Measurements from ENCODE around the gene PIK3CD.
"Not testable (repeated sequence)": the region's sequence is repeated elsewhere in the genome, so short reads cannot be mapped to it uniquely, and the experiment has no call there.

PIK3CD gene

GRCh38 chr1:9736241-9736640 lies 84.7 kb downstream of the PIK3CD start:
- no peak for DNase-seq (ENCODE audit: low read depth)

- DNase-seq (ENCODE audit: low read depth) = no peak
Measured at GRCh38 chr1:9737057-9737456, 85.5 kb downstream of the PIK3CD start.

- DNase-seq (ENCODE audit: low read depth) = no peak
Measured at GRCh38 chr1:9737671-9738070, 86.1 kb downstream of the PIK3CD start.

- DNase-seq (ENCODE audit: low read depth) = no peak
Measured at GRCh38 chr1:9744106-9744799, 92.7 kb downstream of the PIK3CD start.

- peak; percentile 71 for DNase-seq (ENCODE audit: low read depth)
Measured at GRCh38 chr1:9746211-9746610, 94.7 kb downstream of the PIK3CD start.

- DNase-seq (ENCODE audit: low read depth) = no peak
Measured at GRCh38 chr1:9746651-9747050, 95.1 kb downstream of the PIK3CD start.

GRCh38 chr1:9748391-9748790 lies 96.9 kb downstream of the PIK3CD start:
- not testable (repeated sequence) for DNase-seq (ENCODE audit: low read depth)

- no peak for DNase-seq (ENCODE audit: low read depth)
Measured at GRCh38 chr1:9749361-9749760, 97.8 kb downstream of the PIK3CD start.

- DNase-seq (ENCODE audit: low read depth) = no peak
Measured at GRCh38 chr1:9751971-9752370, 100.4 kb downstream of the PIK3CD start.

- DNase-seq (ENCODE audit: low read depth) = peak; percentile 89
Measured at GRCh38 chr1:9753121-9753531, 101.6 kb downstream of the PIK3CD start.

GRCh38 chr1:9755441-9755995 lies 104.0 kb downstream of the PIK3CD start:
- no peak for DNase-seq (ENCODE audit: low read depth)

GRCh38 chr1:9758559-9759121 lies 107.1 kb downstream of the PIK3CD start:
- DNase-seq (ENCODE audit: low read depth) = no peak

GRCh38 chr1:9759939-9760338 lies 108.4 kb downstream of the PIK3CD start:
- DNase-seq (ENCODE audit: low read depth) = no peak

GRCh38 chr1:9760824-9761223 lies 109.3 kb downstream of the PIK3CD start:
- DNase-seq (ENCODE audit: low read depth) = no peak

GRCh38 chr1:9761855-9762254 lies 110.3 kb downstream of the PIK3CD start:
- no peak for DNase-seq (ENCODE audit: low read depth)

GRCh38 chr1:9762446-9762845 lies 110.9 kb downstream of the PIK3CD start:
- DNase-seq (ENCODE audit: low read depth) = not testable (repeated sequence)

GRCh38 chr1:9763914-9764313 lies 112.4 kb downstream of the PIK3CD start:
- DNase-seq (ENCODE audit: low read depth) = no peak

GRCh38 chr1:9764550-9764949 lies 113.0 kb downstream of the PIK3CD start:
- DNase-seq (ENCODE audit: low read depth) = no peak

- peak; percentile 100 for DNase-seq (ENCODE audit: low read depth)
Measured at GRCh38 chr1:9766759-9767442, 115.4 kb downstream of the PIK3CD start.

GRCh38 chr1:9767964-9768668 lies 116.6 kb downstream of the PIK3CD start:
- no peak for DNase-seq (ENCODE audit: low read depth)

- no peak for DNase-seq (ENCODE audit: low read depth)
Measured at GRCh38 chr1:9768983-9769382, 117.5 kb downstream of the PIK3CD start.

- peak; percentile 76 for DNase-seq (ENCODE audit: low read depth)
Measured at GRCh38 chr1:9770298-9770697, 118.8 kb downstream of the PIK3CD start.
